A673 (cell line): ENCODE data around the gene PHC2. TPM values are rescaled to one million over a fixed set of nuclear protein-coding genes. Genes with fewer than 3 reads are reported as not detected.

ENCODE experiments used
- BruUV-seq: library from RNA; stranded (reverse); fragments of 400-500 nt; replicated peaks from 2 replicates; lab custom pipeline; 2021; lab: Mats Ljungman, UMichigan
- CTCF ChIA-PET: fragments of 300-600 bp; sonication (Branson Sonifier 250); formaldehyde crosslinking; loops from one replicate; lab custom pipeline; 2022; ENCODE audit warnings: antibody characterized with exemption; lab: Charles Lee
- POLR2A ChIA-PET: fragments of 300-600 bp; sonication (Branson Sonifier 250); formaldehyde crosslinking; loops from one replicate; lab custom pipeline; 2022; ENCODE audit warnings: antibody characterized with exemption; ENCODE audit not compliant: low non-redundant PET; lab: Charles Lee
- DNase-seq: peaks from one replicate; pipeline ENCODE4 v3.0.0-alpha.2; 2015; ENCODE audit warnings: low spot score
- H3K27ac ChIP-seq: fragments of 200-600 bp; sonication (generic); 2 replicates; pipeline ENCODE4 v1.5.1; 2016; ENCODE audit warnings: mixed run types, low read depth, mild to moderate bottlenecking, mixed read lengths, antibody characterized with exemption, low read length; ENCODE audit not compliant: poor library complexity, severe bottlenecking
- H3K27me3 ChIP-seq: fragments of 200-600 bp; sonication (generic); replicated peaks from 2 replicates; pipeline ENCODE4 v1.6.1; 2017; ENCODE audit warnings: mixed run types, low read depth, mild to moderate bottlenecking, mixed read lengths, antibody characterized with exemption, low read length; ENCODE audit not compliant: insufficient read depth, poor library complexity
- H3K36me3 ChIP-seq: fragments of 200-600 bp; sonication (generic); 2 replicates; pipeline ENCODE4 v1.6.1; 2016; ENCODE audit warnings: mixed run types, mild to moderate bottlenecking, mixed read lengths, antibody characterized with exemption, low read length; ENCODE audit not compliant: insufficient read depth, poor library complexity, severe bottlenecking
- H3K4me1 ChIP-seq: fragments of 200-600 bp; sonication (generic); 2 replicates; pipeline ENCODE4 v1.6.1; 2017; ENCODE audit warnings: mixed run types, mild to moderate bottlenecking, mixed read lengths, antibody characterized with exemption, low read length; ENCODE audit not compliant: insufficient read depth, poor library complexity, severe bottlenecking
- H3K4me3 ChIP-seq: fragments of 200-600 bp; sonication (generic); 2 replicates; pipeline ENCODE4 v1.5.1; 2016; ENCODE audit warnings: low read depth, mixed run types, mild to moderate bottlenecking, mixed read lengths, low read length; ENCODE audit not compliant: poor library complexity, severe bottlenecking
- H3K9me3 ChIP-seq: fragments of 200-600 bp; sonication (generic); 2 replicates; pipeline ENCODE4 v1.6.1; 2016; ENCODE audit warnings: mixed run types, low read depth, mild to moderate bottlenecking, mixed read lengths, antibody characterized with exemption, low read length; ENCODE audit not compliant: poor library complexity, severe bottlenecking
- CTCF ChIP-seq: fragments of 300-800, 200-600 bp; sonication (generic); conservative IDR thresholded peaks from 2 replicates; pipeline ENCODE4 v1.5.1; 2017; ENCODE audit warnings: low read depth, mild to moderate bottlenecking, antibody characterized with exemption, low read length, moderate library complexity, mixed read lengths
- EZH2 ChIP-seq: fragments of 200-600 bp; sonication (generic); IDR thresholded peaks from 2 replicates; pipeline ENCODE4 v1.6.1; 2017; ENCODE audit warnings: borderline replicate concordance, low read depth, mild to moderate bottlenecking, mixed read lengths, antibody characterized with exemption, low read length; ENCODE audit not compliant: poor library complexity, severe bottlenecking
- intact Hi-C: fragments of 100-400 bp; cut with micrococcal nuclease; formaldehyde crosslinking; loops from one replicate; pipeline ENCODE4 v1.10.0; 2022; ENCODE audit not compliant: unreplicated experiment
- total RNA-seq: library from RNA; stranded (reverse); gene quantifications from 2 replicates; pipeline ENCODE4 v1.2.3, GENCODE V29; 2021

The PHC2 gene
- total RNA-seq, 1 experiment from 2014 or later: 136 TPM

- intact Hi-C loops: no loop called here
- peak; percentile 92 for DNase-seq
- ChIA-PET POLR2A (interaction anchor here (0.5 kb wide), 1 partner anchor 71 kb away, joined by 3 read pairs; no protein-coding TSS in a partner anchor), CTCF (interaction anchor here (0.6 to 0.7 kb wide), 3 partner anchors 16 to 1502 kb away, joined by 5 to 15 read pairs (median 7); no protein-coding TSS in a partner anchor)
- Histone ChIP-seq H3K27ac (peak overlapping the region; percentile 98), H3K9me3 (no peaks in the 10 kb centered on the region), H3K4me1 (peaks cover 35% of the 10 kb centered on the region), H3K27me3 (no peaks in the 10 kb centered on the region), H3K36me3 (no peaks in the 10 kb centered on the region), H3K4me3 (peak overlapping the region; percentile 94)
- TF ChIP-seq CTCF: no peak
- TF ChIP-seq EZH2: no peak
- BruUV-seq: no TSS peak
Measured at GRCh38 chr1:33349778-33350610, 80.9 kb downstream of the PHC2 start.

- Histone ChIP-seq H3K36me3 (no peaks in the 10 kb centered on the region), H3K27me3 (no peaks in the 10 kb centered on the region), H3K4me1 (peaks cover 40% of the 10 kb centered on the region), H3K9me3 (no peaks in the 10 kb centered on the region), H3K27ac (peak overlapping the region; percentile 89), H3K4me3 (peak overlapping the region; percentile 94)
- peak; percentile 49 for DNase-seq
- TF ChIP-seq CTCF (no peak), EZH2 (no peak)
- no TSS peak for BruUV-seq
- ChIA-PET POLR2A (interaction anchor here (0.5 kb wide), 1 partner anchor 72 kb away, joined by 3 read pairs; no protein-coding TSS in a partner anchor), CTCF (interaction anchor here (0.6 to 0.7 kb wide), 3 partner anchors 17 to 1503 kb away, joined by 5 to 15 read pairs (median 7); no protein-coding TSS in a partner anchor)
- intact Hi-C loops: no loop called here
Measured at GRCh38 chr1:33349081-33349759, 81.7 kb downstream of the PHC2 start.

- TF ChIP-seq EZH2: no peak
- TF ChIP-seq CTCF: no peak
- no TSS peak for BruUV-seq
- DNase-seq: no peak
- Histone ChIP-seq H3K9me3 (no peaks in the 10 kb centered on the region), H3K27ac (peak overlapping the region; percentile 89), H3K36me3 (no peaks in the 10 kb centered on the region), H3K4me3 (peak overlapping the region; percentile 94), H3K27me3 (no peaks in the 10 kb centered on the region), H3K4me1 (peaks cover 44% of the 10 kb centered on the region)
- intact Hi-C loops: no loop called here
- POLR2A ChIA-PET: no interaction called here
- CTCF ChIA-PET: no interaction called here
Measured at GRCh38 chr1:33348676-33349080, 82.2 kb downstream of the PHC2 start.
